Muscle of back (tissue), 11 donors: ENCODE results near the gene DSP. TPM values are rescaled to one million over a fixed set of nuclear protein-coding genes. Genes with fewer than 3 reads are reported as not detected.
A peak's percentile ranks its signal among the peaks of the same experiment; 100 is the strongest.

Source experiments
- DNase-seq, 3 donors: peaks; one replicate each; pipeline versions ENCODE4 v3.0.0 to v3.0.0-alpha.2; 2013
- polyA plus RNA-seq, 10 donors: library from polyadenylated mRNA; unstranded; fragments of 120-200 nt; gene quantifications; one replicate each; pipeline ENCODE4 v1.2.1, GENCODE V29; 2013; ENCODE audit not compliant: insufficient read length in 10 of 10

DSP gene
- polyA plus RNA-seq, 10 donors, result 1.8 to 89.6 (median 3.3) TPM

DNA sequence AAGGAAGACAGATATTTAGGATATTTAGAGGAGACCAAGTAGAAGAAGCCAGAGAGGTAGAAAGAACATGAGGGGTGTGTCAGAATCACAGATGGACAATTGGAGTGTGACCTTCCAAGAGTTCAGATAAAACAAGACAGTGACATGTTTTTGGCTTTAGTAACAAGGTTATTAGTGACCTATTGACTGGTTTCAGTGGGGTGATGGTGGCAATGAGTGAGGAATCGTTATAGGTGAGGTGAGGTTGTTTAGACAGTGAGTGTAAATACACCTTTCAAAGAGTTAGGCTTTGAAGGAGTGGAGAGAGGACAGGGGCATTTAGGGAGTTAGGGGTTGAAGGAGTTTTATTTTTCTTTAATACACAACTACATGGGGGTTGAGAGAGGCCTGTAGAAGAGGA lies 51.8 kb downstream of the DSP start:
- no peak for DNase-seq

DNA sequence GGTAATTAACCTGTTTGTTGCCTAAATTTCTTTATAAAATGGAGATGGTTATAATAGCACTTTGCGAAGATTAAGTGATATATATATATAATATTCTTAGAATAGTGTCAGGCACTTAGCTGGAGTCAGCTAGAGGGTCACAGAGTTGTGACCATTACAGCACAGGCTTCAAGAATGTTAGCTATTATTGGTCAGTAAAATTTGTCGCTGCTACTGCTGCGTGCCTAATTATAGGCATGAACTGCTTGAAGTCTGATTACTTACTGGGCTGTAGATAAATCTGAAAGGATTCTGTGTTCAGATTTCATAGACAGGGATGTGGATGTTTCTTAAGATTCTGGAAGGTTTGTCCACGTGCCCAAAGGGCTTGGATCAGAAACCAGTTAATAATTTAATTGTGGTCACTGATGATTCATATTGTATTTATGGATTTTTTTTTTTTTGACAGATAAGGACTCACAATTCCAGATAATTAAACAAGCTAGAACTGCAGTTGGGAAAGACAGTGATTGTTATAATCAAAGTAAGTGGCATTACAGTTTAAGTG lies 53.2 kb downstream of the DSP start:
- no peak for DNase-seq

DNA sequence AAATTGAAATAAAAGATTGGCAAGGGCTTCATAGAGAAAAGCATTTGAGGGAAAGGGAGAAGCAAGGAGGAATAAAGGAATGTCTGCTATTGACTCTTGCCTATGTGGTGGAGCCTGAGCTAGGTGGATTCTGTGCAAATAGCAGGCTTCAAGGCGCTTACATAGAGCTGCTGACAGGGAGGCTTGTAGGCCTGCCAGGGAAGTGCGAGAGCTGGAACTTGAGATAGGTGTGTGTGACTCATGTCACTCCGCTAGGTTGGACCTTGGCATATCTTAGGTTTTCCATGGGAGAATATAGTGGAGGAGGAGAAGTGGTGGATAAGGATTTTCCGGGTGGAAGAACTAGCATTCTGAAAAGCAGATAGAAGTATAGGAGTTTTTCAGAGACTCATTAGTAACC lies 62.5 kb downstream of the DSP start:
- DNase-seq, result no peak

DNA sequence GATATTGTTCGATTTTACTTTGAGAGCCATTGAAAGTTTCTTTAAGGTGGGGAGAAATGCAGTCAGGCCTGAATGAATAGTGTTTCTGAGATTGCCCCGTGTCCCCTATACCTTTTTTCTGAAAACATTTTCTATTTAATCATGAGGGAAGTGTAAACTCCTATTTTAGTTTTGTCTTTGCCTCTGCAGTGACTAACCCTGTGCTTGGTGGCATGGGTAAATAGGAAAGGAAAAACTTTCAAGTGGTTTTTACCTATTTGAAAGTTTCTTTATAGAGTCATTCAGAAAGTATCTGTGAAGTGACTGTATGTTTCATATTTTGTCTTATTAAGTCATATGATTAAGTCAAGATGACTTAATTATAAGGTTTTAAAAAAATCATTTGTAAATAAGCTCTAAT lies 63.0 kb downstream of the DSP start:
- DNase-seq, result no peak

DNA sequence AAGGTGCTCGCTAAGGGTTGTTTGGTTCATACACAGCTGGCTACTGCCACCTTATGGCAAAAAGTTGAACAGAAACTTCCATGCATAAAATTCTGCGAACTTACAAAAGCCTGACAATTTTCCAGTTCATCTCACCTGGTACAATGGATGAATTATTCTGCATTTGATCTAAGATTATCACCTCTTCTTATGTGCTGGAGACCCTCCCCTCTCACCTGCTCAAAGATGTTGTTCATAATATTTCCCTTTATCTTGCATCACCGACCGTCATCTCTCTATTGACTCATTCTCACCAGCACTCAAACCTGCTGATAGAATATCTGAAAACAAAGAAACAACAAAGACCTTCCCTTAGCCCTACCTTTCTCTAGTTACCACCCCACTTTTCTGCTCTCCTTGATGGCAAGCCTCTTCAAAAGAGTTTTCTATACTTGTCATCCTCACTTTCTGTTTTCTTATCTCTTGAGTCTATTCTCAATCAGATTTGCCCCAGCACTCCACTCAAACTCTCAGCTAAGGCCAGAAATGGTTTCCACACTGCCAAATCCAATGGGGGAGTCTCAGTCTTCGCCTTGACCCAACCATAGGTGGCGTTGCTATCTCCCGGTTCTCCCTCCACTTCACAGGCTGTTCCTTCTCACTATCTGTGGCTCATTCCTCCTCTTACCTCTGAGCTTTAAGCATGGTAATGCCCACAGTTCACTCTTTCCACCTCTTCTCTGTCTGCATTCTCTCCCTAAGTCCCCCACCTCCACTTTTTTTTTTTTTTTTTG lies 74.3 kb downstream of the DSP start:
- DNase-seq, result peak; percentile 47 to 78 (median 61)

DNA sequence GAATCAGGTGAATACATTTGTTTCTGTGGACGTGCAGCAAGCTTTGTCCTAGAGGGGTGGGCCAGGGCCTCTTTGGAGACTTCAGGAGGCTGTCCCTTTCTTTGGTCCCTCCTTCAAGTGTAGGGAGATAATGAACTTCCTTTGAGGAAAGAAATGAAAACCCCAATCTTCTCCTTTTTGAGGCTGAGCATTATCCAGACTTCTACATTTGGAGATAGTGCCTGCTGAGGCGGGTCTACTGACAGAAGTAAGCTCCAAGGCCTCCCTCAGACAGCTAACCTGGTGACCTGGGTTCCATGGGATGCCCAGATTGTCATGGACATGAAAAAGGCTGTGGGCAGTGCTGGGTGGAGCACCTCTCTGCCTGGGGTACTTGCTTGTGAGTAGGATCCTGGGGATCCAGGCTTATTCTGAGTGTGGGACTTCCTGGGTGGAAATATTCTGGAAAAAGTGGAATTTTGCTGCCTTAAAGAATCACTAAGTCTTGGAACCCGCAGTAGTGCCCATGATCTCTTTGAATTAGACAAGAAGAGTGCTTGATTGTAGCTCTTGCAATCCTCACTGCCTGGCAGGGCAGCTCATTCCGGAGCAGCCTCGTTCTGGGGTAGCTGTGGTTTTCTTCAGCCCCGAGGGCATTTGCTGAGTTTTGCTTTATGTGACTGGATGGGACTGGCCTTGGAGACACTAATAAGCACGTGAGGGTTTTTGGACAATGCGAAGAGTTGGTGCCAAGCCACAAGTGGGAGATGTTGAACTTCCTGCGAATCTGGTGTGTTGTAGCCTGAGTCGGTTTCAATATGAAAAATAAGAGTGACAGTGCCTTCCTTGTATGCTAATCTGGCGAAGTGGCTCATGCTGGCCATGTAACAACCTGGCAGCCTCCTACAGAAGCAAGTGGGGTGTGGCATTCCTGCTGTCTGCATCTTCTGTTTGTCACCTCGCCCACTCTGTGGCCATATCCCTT lies 76.6 kb downstream of the DSP start:
- peak in 2 of 3 donors; percentile 10 to 36 for DNase-seq

DNA sequence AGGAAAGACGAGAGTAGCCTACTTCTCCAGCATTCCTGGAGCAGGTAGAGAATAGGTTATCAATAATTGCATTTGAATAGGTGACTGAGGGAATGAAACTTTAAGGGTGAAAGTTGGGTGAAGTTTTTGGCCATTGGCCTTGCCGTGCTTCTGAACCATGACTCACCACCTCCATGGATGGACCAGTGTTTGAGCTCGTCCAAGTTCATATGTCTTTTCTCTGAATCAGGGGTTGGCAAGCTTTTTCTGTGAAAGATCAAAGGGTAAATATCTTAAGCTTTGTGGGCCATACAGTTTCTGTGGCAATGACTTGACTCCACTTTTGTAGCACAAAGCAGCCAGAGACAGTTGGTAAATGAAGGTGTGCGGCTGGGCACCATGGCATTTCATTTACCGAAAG lies 80.3 kb downstream of the DSP start:
- no peak for DNase-seq

DNA sequence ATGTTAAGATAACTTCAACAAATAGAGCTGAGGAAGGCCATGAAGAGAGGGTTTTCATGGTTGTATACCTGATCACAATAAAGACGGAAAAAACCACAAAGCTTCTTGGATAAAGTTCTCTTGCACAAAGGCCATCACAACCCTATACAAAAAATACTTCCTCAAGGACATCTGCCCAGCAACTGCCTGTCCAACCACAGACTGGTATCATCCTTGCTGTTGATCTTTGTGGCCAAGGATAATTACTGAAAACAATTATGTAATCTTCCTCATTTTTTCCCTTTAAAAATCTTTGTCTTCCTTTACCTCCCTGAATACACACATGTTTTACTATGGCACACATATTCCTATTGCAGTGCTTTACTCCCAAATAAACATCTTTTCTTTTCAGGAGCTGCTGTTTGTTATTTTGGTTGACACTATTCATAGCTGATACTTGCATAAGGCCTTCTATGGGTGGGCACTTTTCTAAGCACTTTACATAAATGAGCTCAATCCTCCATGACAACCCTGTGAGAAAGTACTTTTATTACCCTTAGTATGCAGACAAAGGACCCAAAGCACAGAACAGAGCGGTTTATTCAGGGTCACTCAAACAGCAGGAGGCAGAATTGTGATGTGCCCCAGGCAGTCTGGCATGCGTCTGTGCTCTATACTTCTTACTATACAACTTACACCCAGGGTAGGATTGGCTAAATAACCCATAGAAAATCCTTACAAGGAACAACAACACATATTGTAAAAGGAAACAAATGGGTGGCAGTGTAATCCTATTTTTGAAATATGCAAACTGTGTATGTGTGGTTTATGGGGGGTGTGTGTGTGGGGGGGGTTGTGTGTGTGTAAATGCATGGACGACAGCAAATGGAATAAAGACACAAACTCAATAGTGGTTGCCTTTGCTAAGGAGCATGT lies 83.6 kb downstream of the DSP start:
- DNase-seq, result no peak

DNA sequence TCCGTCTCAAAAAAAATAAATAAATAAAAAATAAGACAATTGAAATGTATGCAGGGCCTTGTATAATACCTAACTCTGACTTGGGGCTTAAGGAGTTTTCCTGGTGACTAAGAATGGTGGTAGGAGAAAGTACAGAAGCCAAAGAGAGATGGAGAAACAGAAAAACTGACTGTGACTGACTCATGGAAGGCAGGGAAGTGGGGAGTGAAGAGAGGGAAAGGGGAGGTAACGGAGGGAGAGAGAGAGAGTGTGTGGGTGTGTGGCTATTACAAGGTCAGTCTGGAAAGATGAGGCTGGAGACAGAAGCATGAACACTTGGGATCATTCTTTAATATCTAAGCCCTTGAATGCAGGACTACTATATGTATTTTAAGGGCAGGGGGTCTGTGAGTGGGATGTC lies 87.0 kb downstream of the DSP start:
- DNase-seq, result peak in 1 of 3 donors; percentile 41

DNA sequence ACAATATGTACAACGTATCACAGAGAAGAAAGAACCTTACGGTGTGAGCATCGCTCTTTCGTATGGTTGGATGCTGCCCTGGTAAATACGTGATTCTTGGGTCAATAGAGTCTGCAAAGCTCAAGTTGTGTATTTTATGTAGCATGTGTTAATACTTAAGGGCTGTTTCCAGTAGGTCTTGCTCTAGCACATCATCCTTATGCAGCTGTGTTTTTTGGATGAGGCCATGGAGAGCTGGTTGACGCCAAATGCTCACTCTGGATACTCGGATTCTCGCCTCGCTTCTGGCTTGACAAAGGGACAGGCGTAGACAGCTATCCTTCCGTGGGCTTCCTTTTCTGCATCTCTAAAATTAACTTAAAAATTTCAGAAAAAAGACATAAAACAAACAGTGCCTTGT lies 87.4 kb downstream of the DSP start:
- DNase-seq, result peak; percentile 76 to 91 (median 79)

DNA sequence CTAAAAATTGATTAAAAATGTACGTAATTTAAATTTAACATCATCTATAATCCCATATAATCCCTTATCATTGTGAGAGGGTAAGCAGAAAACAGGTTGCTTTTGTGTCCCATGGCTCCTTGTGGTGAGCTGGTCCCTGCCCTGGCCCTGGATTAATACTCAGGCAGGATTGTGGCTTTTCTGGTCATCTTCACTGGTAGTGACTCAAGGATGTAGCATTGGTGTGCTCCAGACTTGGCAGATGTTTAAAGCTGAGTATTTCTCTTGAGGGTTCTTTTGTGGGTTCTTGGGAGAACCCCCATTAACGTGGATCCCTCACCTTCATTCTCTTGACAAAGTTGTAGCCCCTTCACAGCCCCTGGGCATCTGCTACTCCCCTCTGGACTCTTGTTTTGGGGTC lies 87.8 kb downstream of the DSP start:
- DNase-seq, result no peak

DNA sequence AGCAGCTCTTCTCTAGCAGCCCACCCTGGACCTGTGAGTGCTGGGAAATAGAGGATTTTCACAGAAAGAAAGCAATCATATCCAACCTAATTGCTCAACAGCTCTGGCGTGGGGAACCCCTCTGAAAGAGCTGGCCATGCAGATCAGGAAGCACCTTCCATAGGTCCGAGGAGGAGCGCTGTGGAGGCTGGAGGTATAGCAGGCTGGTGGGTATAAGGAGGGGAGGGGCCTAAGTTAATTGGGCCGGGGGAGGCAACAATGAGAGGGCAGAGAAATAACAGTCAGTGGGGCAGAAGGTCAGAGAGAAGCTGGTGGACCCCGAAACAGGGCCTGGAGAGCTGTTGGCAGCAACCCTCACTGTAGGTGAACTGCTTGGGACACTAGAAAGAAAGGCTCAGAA lies 89.3 kb downstream of the DSP start:
- no peak for DNase-seq

DNA sequence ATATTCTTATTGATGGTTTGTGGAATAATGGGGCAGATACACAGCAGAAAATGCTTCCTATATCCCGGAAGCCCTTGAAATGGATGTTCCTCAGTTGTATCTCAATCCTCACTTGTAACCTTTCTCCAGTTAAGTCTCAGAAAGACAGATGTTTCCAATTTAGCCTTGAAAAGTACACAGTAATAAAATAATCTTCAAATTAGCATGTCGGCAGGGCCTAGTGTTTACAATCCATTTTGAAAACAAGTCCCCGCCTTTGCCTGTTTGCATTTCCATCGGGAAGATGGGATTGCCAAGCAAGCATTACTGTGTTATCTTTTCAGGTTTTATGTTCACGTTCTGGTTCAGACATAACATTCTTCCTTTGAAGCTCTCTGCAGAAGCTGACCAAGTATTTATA lies 90.0 kb downstream of the DSP start:
- DNase-seq, result no peak

DNA sequence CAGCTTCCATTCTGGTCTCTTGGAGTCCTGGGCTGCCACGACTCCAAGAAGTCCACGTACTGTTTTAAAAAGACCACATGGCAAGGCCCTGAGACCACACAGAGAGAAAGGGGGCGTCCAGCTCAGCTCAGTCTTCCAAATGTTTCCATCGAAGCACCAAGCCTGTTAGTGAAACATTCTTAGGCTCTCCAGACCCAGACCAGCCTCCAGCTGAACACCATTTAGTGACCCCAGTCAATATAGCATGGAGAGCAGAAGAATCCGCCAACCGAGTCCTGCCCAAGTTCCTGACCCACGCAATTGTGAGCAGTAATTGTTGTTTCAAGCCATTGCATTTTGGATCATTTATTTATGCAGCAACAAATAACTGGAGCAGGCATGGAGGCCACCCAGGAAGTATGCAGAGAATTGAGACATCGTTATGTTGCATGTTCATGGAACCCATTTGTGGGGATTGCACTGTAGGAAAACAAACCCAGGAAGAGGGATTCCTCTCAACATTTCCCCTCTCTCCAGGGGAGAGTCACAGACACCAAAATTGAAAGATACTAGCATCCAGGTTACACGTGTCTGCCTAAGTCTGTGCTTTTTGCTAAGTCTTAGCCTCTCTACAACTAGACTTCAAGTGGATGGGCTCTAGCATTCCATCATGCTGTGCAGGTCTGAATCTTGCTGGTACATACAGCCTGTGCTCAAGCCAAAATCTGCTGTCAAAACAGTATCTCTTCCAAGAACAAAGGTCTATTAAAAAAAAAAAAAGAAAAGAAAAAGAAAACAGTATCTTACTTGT lies 91.2 kb downstream of the DSP start:
- DNase-seq, result no peak

DNA sequence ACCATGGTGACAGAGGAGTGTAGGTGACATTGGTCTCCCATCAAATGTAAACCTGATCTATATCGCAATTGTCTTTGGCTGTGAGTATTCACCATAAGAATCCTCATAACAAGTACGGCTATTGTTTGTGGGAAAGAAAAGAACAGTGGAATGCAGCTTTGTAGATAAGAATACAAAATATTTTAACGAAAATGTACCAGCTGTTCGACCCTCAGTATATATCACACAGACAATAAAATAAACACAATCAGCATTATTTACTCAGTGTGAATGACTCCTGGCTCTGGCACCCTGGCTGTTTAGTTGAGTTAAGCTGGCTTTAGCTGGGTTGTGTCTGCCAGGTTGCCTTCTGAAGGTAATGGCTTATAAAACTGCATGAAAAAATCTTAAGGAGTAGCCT lies 91.9 kb downstream of the DSP start:
- no peak for DNase-seq

DNA sequence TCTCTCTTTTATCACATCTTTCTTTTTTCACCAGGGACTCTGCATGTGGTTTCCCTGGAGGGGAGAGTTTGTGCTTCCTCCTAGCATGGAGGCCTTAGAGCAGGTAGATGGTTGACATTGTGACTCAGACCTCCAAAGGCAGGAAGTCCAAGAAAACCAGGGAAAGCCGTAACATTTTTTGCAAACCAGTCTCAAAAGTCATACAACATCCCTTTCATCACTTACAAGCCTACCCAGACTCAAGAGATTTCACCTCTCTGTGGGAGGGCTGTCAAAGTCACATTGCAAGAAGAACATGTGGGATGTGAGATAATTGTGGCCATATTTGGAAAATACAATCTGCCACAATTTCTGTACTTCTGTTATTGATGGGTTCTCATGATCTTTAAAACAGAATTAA lies 94.7 kb downstream of the DSP start:
- no peak for DNase-seq
